Measurements from ENCODE around the gene SREBF2.

DNA sequence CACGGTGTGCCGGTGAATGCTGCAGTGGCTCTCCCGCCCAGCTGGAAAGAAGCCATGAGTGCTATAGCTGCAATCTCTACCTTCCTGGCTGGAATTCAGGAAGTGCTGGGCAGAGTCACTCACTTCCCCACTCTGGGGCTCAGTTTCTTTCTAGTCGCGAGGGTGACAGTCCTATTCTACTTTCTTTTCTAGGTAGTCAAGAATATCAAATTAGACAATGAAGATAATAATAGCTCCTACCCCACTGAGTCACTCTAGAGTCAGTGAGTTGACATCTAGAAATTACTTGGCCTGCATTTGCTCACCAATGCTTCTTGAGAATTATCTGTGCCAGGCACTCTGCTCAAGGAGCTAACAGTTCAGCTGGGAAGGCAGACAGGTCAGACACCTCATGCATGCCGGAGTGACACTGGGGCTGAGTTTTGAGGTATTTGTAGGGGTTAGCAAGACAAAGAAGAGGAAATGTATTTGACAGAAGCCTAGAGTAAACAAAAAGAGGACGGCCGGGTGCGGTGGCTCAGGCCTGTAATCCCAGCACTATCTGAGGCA is 110.8 kb downstream of the SREBF2 start:
- TF ChIP-seq POLR2AphosphoS5 (IDR thresholded peaks at IDR 0.05; ENCODE audit: borderline replicate concordance, low read depth, low read length) (no peak), EZH2 (IDR thresholded peaks at IDR 0.05) (no peak)

Data from SK-N-MC (cell line).